IMR-90 (cell line): ENCODE results near the gene HPN.

Source experiments
- BHLHE40 ChIP-seq: fragments of 150-350 bp; IDR thresholded peaks from 2 replicates; pipeline ENCODE4 v1.6.1; 2016; ENCODE audit warnings: mild to moderate bottlenecking, low read depth, low read length
- CTCF ChIP-seq: conservative IDR thresholded peaks from 2 replicates; pipeline ENCODE4 v1.5.1; 2012; ENCODE audit warnings: mild to moderate bottlenecking, low read depth, low read length, improper control_type of control experiment
- MAFK ChIP-seq: IDR thresholded peaks from 2 replicates; pipeline ENCODE4 v1.6.1; 2012; ENCODE audit warnings: low read depth, low read length, improper control_type of control experiment
- MAZ ChIP-seq: IDR thresholded peaks from 2 replicates; pipeline ENCODE4 v1.6.1; 2012; ENCODE audit warnings: low read depth, mild to moderate bottlenecking, low read length, improper control_type of control experiment, moderate library complexity, borderline replicate concordance
- POLR2A ChIP-seq: IDR thresholded peaks from 2 replicates; pipeline ENCODE4 v1.6.1; 2012; ENCODE audit warnings: mild to moderate bottlenecking, low read depth, low read length
- RCOR1 ChIP-seq: IDR thresholded peaks from 2 replicates; pipeline ENCODE4 v1.6.1; 2012; ENCODE audit warnings: mild to moderate bottlenecking, low read length, improper control_type of control experiment; ENCODE audit not compliant: insufficient replicate concordance
- RFX5 ChIP-seq: IDR thresholded peaks from 2 replicates; pipeline ENCODE4 v1.8.0; 2012; ENCODE audit warnings: low read depth, mild to moderate bottlenecking, low read length, moderate library complexity
- TF ChIP-seq, protein P1 (sequence below): fragments of 150-350 bp; IDR thresholded peaks from 2 replicates; pipeline ENCODE4 v1.6.1; 2017; ENCODE audit warnings: mild to moderate bottlenecking, antibody characterized with exemption, low read length, low read depth
- TF ChIP-seq, protein P2 (sequence below): fragments of 150-350 bp; IDR thresholded peaks from 2 replicates; pipeline ENCODE4 v1.6.1; 2016; ENCODE audit warnings: low read depth, mild to moderate bottlenecking, low read length, moderate library complexity, borderline replicate concordance

GRCh38 chr19:35059006-35059798 is 17.7 kb downstream of the HPN start:
- TF ChIP-seq, protein P1, sequence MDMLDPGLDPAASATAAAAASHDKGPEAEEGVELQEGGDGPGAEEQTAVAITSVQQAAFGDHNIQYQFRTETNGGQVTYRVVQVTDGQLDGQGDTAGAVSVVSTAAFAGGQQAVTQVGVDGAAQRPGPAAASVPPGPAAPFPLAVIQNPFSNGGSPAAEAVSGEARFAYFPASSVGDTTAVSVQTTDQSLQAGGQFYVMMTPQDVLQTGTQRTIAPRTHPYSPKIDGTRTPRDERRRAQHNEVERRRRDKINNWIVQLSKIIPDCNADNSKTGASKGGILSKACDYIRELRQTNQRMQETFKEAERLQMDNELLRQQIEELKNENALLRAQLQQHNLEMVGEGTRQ, result no peak
- no peak for TF ChIP-seq POLR2A
- no peak for TF ChIP-seq CTCF
- no peak for TF ChIP-seq RFX5
- TF ChIP-seq, protein P2, sequence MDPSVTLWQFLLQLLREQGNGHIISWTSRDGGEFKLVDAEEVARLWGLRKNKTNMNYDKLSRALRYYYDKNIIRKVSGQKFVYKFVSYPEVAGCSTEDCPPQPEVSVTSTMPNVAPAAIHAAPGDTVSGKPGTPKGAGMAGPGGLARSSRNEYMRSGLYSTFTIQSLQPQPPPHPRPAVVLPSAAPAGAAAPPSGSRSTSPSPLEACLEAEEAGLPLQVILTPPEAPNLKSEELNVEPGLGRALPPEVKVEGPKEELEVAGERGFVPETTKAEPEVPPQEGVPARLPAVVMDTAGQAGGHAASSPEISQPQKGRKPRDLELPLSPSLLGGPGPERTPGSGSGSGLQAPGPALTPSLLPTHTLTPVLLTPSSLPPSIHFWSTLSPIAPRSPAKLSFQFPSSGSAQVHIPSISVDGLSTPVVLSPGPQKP, result no peak
- no peak for TF ChIP-seq MAFK
- TF ChIP-seq BHLHE40, result no peak
- TF ChIP-seq RCOR1, result no peak
- no peak for TF ChIP-seq MAZ
